ENCODE data around the gene GPC6. TPM values are rescaled to one million over a fixed set of nuclear protein-coding genes. Genes with fewer than 3 reads are reported as not detected.
A peak's percentile ranks its signal among the peaks of the same experiment; 100 is the strongest.

Gene GPC6
- total RNA-seq, 1 experiment from 2014 or later = 16.7 TPM

- no peak for DNase-seq (ENCODE audit: extremely low read depth, low read depth)
These were observed 1186.4 kb downstream of the GPC6 start for GRCh38 chr13:94412870-94413597.

- DNase-seq (ENCODE audit: extremely low read depth, low read depth) = no peak
These were observed 1187.0 kb downstream of the GPC6 start for GRCh38 chr13:94413598-94413944.

- no peak for DNase-seq (ENCODE audit: extremely low read depth, low read depth)
These were observed 1187.5 kb downstream of the GPC6 start for GRCh38 chr13:94414141-94414540.

- DNase-seq (ENCODE audit: extremely low read depth, low read depth) = no peak
These were observed 1188.1 kb downstream of the GPC6 start for GRCh38 chr13:94414708-94415107.

GRCh38 chr13:94415500-94416237, 1189.1 kb downstream of the GPC6 start:
- no peak for DNase-seq (ENCODE audit: extremely low read depth, low read depth)

GRCh38 chr13:94416454-94417080, 1190.0 kb downstream of the GPC6 start:
- DNase-seq (ENCODE audit: extremely low read depth, low read depth) = peak; percentile 48

- no peak for DNase-seq (ENCODE audit: extremely low read depth, low read depth)
These were observed 1190.7 kb downstream of the GPC6 start for GRCh38 chr13:94417294-94417693.

GRCh38 chr13:94419304-94419924, 1192.8 kb downstream of the GPC6 start:
- no peak for DNase-seq (ENCODE audit: extremely low read depth, low read depth)

GRCh38 chr13:94419925-94420305, 1193.3 kb downstream of the GPC6 start:
- DNase-seq (ENCODE audit: extremely low read depth, low read depth) = no peak

GRCh38 chr13:94427313-94427953, 1200.8 kb downstream of the GPC6 start:
- DNase-seq (ENCODE audit: extremely low read depth, low read depth) = no peak

GRCh38 chr13:94431574-94431973, 1205.0 kb downstream of the GPC6 start:
- no peak for DNase-seq (ENCODE audit: extremely low read depth, low read depth)

- no peak for DNase-seq (ENCODE audit: extremely low read depth, low read depth)
These were observed 1205.4 kb downstream of the GPC6 start for GRCh38 chr13:94431987-94432386.

- no peak for DNase-seq (ENCODE audit: extremely low read depth, low read depth)
These were observed 1206.7 kb downstream of the GPC6 start for GRCh38 chr13:94433055-94433961.

- DNase-seq (ENCODE audit: extremely low read depth, low read depth) = peak; percentile 37
These were observed 1209.1 kb downstream of the GPC6 start for GRCh38 chr13:94435604-94436226.

GRCh38 chr13:94444826-94445225, 1218.2 kb downstream of the GPC6 start:
- no peak for DNase-seq (ENCODE audit: extremely low read depth, low read depth)

- DNase-seq (ENCODE audit: extremely low read depth, low read depth) = no peak
These were observed 1227.7 kb downstream of the GPC6 start for GRCh38 chr13:94454334-94454733.

GRCh38 chr13:94454906-94455305, 1228.3 kb downstream of the GPC6 start:
- no peak for DNase-seq (ENCODE audit: extremely low read depth, low read depth)

- no peak for DNase-seq (ENCODE audit: extremely low read depth, low read depth)
These were observed 1228.8 kb downstream of the GPC6 start for GRCh38 chr13:94455414-94455813.

Data from NCI-H460 (cell line).